Hepatocyte (in vitro differentiated cells): ENCODE data around the gene AOPEP. TPM values are rescaled to one million over a fixed set of nuclear protein-coding genes. Genes with fewer than 3 reads are reported as not detected.

Source experiments
- DNase-seq: peaks from one replicate; pipeline ENCODE4 v3.0.0-alpha.2; 2016; ENCODE audit warnings: low spot score
- H2AFZ ChIP-seq: fragments of 200-600 bp; sonication (generic); 2 replicates; pipeline ENCODE4 v1.6.0; 2016; ENCODE audit warnings: antibody characterized with exemption, mild to moderate bottlenecking
- H3K27ac ChIP-seq: fragments of 200-600 bp; sonication (generic); 2 replicates; pipeline ENCODE4 v1.5.1; 2016; ENCODE audit warnings: mild to moderate bottlenecking
- H3K27me3 ChIP-seq: fragments of 200-600 bp; sonication (generic); 2 replicates; pipeline ENCODE4 v1.6.1; 2016
- H3K36me3 ChIP-seq: fragments of 200-600 bp; sonication (generic); replicated peaks from 2 replicates; pipeline ENCODE4 v1.5.1; 2016; ENCODE audit warnings: low read depth; ENCODE audit not compliant: insufficient read depth
- H3K4me1 ChIP-seq: fragments of 200-600 bp; sonication (generic); 2 replicates; pipeline ENCODE4 v1.5.1; 2016; ENCODE audit warnings: mild to moderate bottlenecking, moderate library complexity; ENCODE audit not compliant: insufficient read depth
- H3K4me2 ChIP-seq: fragments of 200-600 bp; sonication (generic); 2 replicates; pipeline ENCODE4 v1.6.0; 2016
- H3K4me3 ChIP-seq: fragments of 200-600 bp; sonication (generic); 2 replicates; pipeline ENCODE4 v1.5.1; 2016; ENCODE audit warnings: mild to moderate bottlenecking
- H3K79me2 ChIP-seq: fragments of 200-600 bp; sonication (generic); 2 replicates; pipeline ENCODE4 v1.6.0; 2017; ENCODE audit warnings: mild to moderate bottlenecking
- H3K9me2 ChIP-seq: fragments of 200-600 bp; sonication (generic); replicated peaks from 2 replicates; pipeline ENCODE4 v1.6.0; 2017; ENCODE audit warnings: mild to moderate bottlenecking; ENCODE audit not compliant: insufficient read depth
- H3K9me3 ChIP-seq: fragments of 200-600 bp; sonication (generic); 2 replicates; pipeline ENCODE4 v1.5.1; 2016; ENCODE audit warnings: low read depth, mild to moderate bottlenecking
- H4K20me1 ChIP-seq: fragments of 200-600 bp; sonication (generic); 2 replicates; pipeline ENCODE4 v1.6.0; 2016; ENCODE audit warnings: mild to moderate bottlenecking; ENCODE audit not compliant: insufficient read depth, poor library complexity, severe bottlenecking
- EZH2 ChIP-seq: fragments of 200-600 bp; sonication (generic); IDR thresholded peaks from 2 replicates; pipeline ENCODE4 v1.6.1; 2016; ENCODE audit warnings: antibody characterized with exemption, mild to moderate bottlenecking, borderline replicate concordance
- EZH2phosphoT487 ChIP-seq: fragments of 200-600 bp; sonication (generic); IDR thresholded peaks from one replicate; pipeline ENCODE4 v1.6.1; 2018; ENCODE audit warnings: antibody characterized with exemption, mild to moderate bottlenecking, low read depth, moderate library complexity; ENCODE audit not compliant: unreplicated experiment, severe bottlenecking
- WGBS: methylation state at CpG from one replicate; pipeline ENCODE4 v1.1.6; 2016; ENCODE audit warnings: low lambda C conversion rate; ENCODE audit errors: missing lambda C conversion rate; 5-methylcytosine and 5-hydroxymethylcytosine counted together
- polyA plus RNA-seq: library from polyadenylated mRNA; unstranded; fragments of >200 nt; fragmentation: Nextera tagmentation; extraction: Ambion mirVana; gene quantifications from 2 replicates; pipeline ENCODE4 v1.2.1, GENCODE V29; 2016
- total RNA-seq: library from RNA; depleted of rRNA; stranded (reverse); fragments of >200 nt; gene quantifications from 2 replicates; pipeline ENCODE4 v1.2.3, GENCODE V29; 2014
- TF ChIP-seq, protein P1 (sequence below): fragments of 200-600 bp; sonication (generic); IDR thresholded peaks from 2 replicates; pipeline ENCODE4 v1.5.1; 2016; ENCODE audit warnings: antibody characterized with exemption, mild to moderate bottlenecking; ENCODE audit not compliant: poor library complexity

Gene AOPEP
- total and polyA plus RNA-seq, 2 experiments from 2014 or later: 82.8 to 101 TPM

DNA sequence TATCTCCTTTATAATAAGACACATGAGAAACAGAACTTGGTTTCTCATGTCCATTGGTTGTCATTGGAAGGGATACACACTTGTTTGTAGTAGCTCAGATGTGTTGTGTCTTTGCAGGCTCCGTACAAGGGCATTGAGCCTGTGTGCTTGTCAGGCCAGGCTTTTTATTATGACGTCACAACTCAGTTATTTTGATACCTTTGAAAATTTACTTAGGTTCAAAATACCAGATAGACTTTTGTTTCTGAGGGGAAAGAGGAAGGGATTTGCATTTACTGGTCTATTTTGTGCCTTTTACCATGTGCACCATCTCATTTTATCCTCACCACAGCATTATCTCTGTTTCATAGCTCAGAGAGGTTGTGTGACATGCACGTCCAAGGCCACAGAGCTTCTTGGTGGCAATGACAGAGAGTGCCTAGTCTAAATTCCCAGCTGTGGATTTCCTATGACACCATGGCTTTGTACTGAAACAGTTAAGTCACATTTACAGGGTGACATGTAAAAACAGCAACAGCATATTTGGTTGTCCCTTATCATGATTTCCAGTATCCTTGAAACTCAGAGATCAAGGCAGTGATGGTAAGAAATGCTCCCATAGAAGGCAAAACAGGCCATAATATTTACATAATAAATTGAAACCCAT, 268.7 kb downstream of the AOPEP start:
- H3K4me3 ChIP-seq: no peak overlapping the region
- TF ChIP-seq, protein P1, sequence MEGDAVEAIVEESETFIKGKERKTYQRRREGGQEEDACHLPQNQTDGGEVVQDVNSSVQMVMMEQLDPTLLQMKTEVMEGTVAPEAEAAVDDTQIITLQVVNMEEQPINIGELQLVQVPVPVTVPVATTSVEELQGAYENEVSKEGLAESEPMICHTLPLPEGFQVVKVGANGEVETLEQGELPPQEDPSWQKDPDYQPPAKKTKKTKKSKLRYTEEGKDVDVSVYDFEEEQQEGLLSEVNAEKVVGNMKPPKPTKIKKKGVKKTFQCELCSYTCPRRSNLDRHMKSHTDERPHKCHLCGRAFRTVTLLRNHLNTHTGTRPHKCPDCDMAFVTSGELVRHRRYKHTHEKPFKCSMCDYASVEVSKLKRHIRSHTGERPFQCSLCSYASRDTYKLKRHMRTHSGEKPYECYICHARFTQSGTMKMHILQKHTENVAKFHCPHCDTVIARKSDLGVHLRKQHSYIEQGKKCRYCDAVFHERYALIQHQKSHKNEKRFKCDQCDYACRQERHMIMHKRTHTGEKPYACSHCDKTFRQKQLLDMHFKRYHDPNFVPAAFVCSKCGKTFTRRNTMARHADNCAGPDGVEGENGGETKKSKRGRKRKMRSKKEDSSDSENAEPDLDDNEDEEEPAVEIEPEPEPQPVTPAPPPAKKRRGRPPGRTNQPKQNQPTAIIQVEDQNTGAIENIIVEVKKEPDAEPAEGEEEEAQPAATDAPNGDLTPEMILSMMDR: no peak
- TF ChIP-seq EZH2phosphoT487: no peak
- TF ChIP-seq EZH2: no peak
- DNase-seq: no peak
- no peaks in the 10 kb centered on the region for H4K20me1 ChIP-seq
- H3K27me3 ChIP-seq: no peaks in the 10 kb centered on the region
- WGBS: 72% methylated on average over 3 of the region's 3 CpGs
- no peaks in the 10 kb centered on the region for H3K9me3 ChIP-seq
- no peaks in the 10 kb centered on the region for H3K9me2 ChIP-seq
- H3K4me1 ChIP-seq: peaks cover 29% of the 10 kb centered on the region
- no peak overlapping the region for H2AFZ ChIP-seq
- no peaks in the 10 kb centered on the region for H3K36me3 ChIP-seq
- H3K79me2 ChIP-seq: peaks cover 3% of the 10 kb centered on the region
- H3K4me2 ChIP-seq: peak overlapping the region; percentile 24
- peak overlapping the region; percentile 43 for H3K27ac ChIP-seq

DNA sequence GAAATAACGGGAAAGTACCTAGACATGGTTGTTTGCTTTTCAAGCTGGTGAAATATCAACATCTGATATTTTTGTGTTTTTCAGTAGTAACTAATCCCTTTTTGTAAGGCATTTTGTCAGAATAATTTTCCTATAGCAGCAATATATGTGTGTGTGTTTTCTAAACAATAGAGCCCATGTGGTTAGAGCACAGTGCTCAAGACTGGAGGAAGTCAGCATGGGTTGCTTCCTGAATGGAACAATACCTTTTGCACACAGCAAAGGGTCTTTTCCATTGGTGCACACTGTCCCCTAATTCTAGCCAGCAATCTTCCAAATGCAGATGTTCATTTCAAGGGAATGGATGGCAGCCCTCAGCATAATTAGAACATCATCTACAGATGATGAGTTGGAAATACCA, 270.1 kb downstream of the AOPEP start:
- H3K9me2 ChIP-seq: no peaks in the 10 kb centered on the region
- TF ChIP-seq, protein P1: no peak
- TF ChIP-seq EZH2 (no peak), EZH2phosphoT487 (no peak)
- no peak overlapping the region for H2AFZ ChIP-seq
- no peak overlapping the region for H3K4me2 ChIP-seq
- no peaks in the 10 kb centered on the region for H3K27me3 ChIP-seq
- peaks cover 27% of the 10 kb centered on the region for H3K4me1 ChIP-seq
- H4K20me1 ChIP-seq: no peaks in the 10 kb centered on the region
- H3K36me3 ChIP-seq: no peaks in the 10 kb centered on the region
- peaks cover 18% of the 10 kb centered on the region for H3K79me2 ChIP-seq
- H3K27ac ChIP-seq: peak overlapping the region; percentile 43
- no peak overlapping the region for H3K4me3 ChIP-seq
- no peaks in the 10 kb centered on the region for H3K9me3 ChIP-seq
- 87% methylated on average over 1 of the region's 1 CpG for WGBS
- DNase-seq: no peak

DNA sequence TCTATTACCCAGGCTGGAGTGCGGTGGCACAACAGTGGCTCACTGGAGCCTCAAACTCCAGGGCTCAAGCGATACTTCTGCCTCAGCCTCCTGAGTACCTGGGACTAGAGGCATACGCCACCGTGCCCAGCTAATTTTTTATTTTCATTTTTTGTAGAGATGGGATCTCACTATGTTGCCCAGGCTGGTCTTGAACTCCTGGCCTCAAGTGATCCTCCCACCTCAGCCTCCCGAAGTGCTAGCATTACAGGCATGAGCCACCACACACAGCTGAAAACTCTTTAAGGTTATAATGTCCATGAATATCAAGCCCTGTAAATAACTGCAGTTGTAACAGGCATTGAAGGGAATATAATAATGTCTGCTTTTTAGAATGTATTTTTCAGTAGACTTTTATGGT, 271.2 kb downstream of the AOPEP start:
- Histone ChIP-seq H3K9me3 (no peaks in the 10 kb centered on the region), H3K79me2 (peaks cover 28% of the 10 kb centered on the region), H2AFZ (no peak overlapping the region), H3K4me1 (peaks cover 17% of the 10 kb centered on the region), H3K9me2 (no peaks in the 10 kb centered on the region), H3K27me3 (no peaks in the 10 kb centered on the region), H4K20me1 (no peaks in the 10 kb centered on the region), H3K4me2 (no peak overlapping the region), H3K4me3 (no peak overlapping the region), H3K27ac (peak overlapping the region; percentile 98), H3K36me3 (no peaks in the 10 kb centered on the region)
- DNase-seq: no peak
- WGBS: 99% methylated on average over 5 of the region's 5 CpGs
- TF ChIP-seq EZH2: no peak
- TF ChIP-seq, protein P1: no peak
- TF ChIP-seq EZH2phosphoT487: no peak
